GM19193 (cell line): ENCODE results near the gene SLC17A9.

ENCODE experiments used
- POLR2A ChIP-seq: IDR thresholded peaks from 4 replicates; pipeline ENCODE4 v1.6.1; 2011; ENCODE audit not compliant: insufficient read depth, insufficient read length; ENCODE audit errors: extremely low read depth

The SLC17A9 gene

GRCh38 chr20:62986257-62986800 is 33.8 kb downstream of the SLC17A9 start:
- no peak for TF ChIP-seq POLR2A

GRCh38 chr20:62987114-62987513 is 34.6 kb downstream of the SLC17A9 start:
- no peak for TF ChIP-seq POLR2A

GRCh38 chr20:62989201-62989601 is 36.7 kb downstream of the SLC17A9 start:
- TF ChIP-seq POLR2A = no peak

- no peak for TF ChIP-seq POLR2A
Observed at GRCh38 chr20:62990306-62990825, 37.9 kb downstream of the SLC17A9 start.

GRCh38 chr20:62991196-62991807 is 38.8 kb downstream of the SLC17A9 start:
- TF ChIP-seq POLR2A = no peak

GRCh38 chr20:62991863-62992262 is 39.4 kb downstream of the SLC17A9 start:
- TF ChIP-seq POLR2A = no peak

GRCh38 chr20:62993856-62994494 is 41.5 kb downstream of the SLC17A9 start:
- no peak for TF ChIP-seq POLR2A

GRCh38 chr20:62994869-62995281 is 42.4 kb downstream of the SLC17A9 start:
- TF ChIP-seq POLR2A = no peak

- TF ChIP-seq POLR2A = no peak
Observed at GRCh38 chr20:62995481-62995880, 43.0 kb downstream of the SLC17A9 start.

- no peak for TF ChIP-seq POLR2A
Observed at GRCh38 chr20:62995898-62996595, 43.5 kb downstream of the SLC17A9 start.

- no peak for TF ChIP-seq POLR2A
Observed at GRCh38 chr20:62996596-62996982, 44.1 kb downstream of the SLC17A9 start.

GRCh38 chr20:62997417-62998035 is 45.0 kb downstream of the SLC17A9 start:
- no peak for TF ChIP-seq POLR2A

GRCh38 chr20:62998449-62998848 is 45.9 kb downstream of the SLC17A9 start:
- no peak for TF ChIP-seq POLR2A

GRCh38 chr20:62999580-62999979 is 47.1 kb downstream of the SLC17A9 start:
- no peak for TF ChIP-seq POLR2A

GRCh38 chr20:63000036-63000435 is 47.5 kb downstream of the SLC17A9 start:
- no peak for TF ChIP-seq POLR2A

GRCh38 chr20:63000958-63001357 is 48.4 kb downstream of the SLC17A9 start:
- TF ChIP-seq POLR2A = no peak

GRCh38 chr20:63002511-63002910 is 50.0 kb downstream of the SLC17A9 start:
- no peak for TF ChIP-seq POLR2A
